Retina (tissue), 1 donor: ENCODE data around the gene TP73.

Experiments used
- DNase-seq: peaks from one replicate; pipeline ENCODE4 v3.0.0-alpha.2; 2016

Gene TP73

GRCh38 chr1:3785456-3786157 is 133.3 kb downstream of the TP73 start:
- no peak for DNase-seq
